ENCODE data around the gene VAC14.

DNA sequence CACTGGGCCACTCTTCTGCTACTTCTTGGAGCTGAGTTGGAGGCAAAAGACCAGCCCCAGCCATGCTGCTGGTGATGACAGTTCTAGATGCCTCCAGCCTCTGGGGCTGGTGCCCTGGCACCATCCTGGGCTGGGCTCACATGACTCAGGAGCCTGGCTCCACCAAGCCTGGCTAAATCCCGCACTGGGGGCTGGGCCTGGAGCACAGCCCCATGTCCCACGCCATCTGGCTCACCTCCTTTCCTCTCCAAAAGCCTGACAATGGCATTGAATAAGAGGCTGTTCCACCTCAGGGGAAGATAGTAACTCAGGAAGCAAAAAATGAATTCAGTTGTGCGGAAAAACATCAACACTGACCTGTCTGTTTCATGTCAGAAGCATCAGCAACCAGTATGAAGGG, 70.0 kb downstream of the VAC14 start:
- TF ChIP-seq CTCF (IDR thresholded peaks at IDR 0.05) (no peak), POLR2A (IDR thresholded peaks at IDR 0.05; ENCODE audit: low read depth) (no peak)

Data from esophagus muscularis mucosa (tissue), 3 donors.